ENCODE results near the gene CNTNAP2.

CNTNAP2 gene

DNA sequence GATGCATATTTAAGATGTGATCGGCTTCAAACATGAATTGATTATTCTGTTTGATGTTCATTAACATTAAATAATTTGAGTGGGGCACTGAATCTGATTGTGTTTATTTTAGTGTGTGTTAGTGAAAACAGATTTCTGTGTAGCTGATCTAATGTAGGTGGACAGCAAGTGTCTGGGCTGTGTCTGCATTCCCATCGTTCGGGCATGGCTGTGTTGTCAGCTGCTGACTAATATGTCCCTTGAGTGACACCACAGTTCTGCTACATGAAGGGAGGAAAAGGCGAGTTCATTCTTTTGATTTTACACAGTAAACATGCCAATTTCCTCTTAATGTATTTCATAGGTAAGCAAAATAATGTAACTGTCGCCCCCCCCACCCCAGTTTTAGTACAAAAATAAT, 203.0 kb downstream of the CNTNAP2 start:
- TF ChIP-seq, protein P1, sequence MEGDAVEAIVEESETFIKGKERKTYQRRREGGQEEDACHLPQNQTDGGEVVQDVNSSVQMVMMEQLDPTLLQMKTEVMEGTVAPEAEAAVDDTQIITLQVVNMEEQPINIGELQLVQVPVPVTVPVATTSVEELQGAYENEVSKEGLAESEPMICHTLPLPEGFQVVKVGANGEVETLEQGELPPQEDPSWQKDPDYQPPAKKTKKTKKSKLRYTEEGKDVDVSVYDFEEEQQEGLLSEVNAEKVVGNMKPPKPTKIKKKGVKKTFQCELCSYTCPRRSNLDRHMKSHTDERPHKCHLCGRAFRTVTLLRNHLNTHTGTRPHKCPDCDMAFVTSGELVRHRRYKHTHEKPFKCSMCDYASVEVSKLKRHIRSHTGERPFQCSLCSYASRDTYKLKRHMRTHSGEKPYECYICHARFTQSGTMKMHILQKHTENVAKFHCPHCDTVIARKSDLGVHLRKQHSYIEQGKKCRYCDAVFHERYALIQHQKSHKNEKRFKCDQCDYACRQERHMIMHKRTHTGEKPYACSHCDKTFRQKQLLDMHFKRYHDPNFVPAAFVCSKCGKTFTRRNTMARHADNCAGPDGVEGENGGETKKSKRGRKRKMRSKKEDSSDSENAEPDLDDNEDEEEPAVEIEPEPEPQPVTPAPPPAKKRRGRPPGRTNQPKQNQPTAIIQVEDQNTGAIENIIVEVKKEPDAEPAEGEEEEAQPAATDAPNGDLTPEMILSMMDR (IDR thresholded peaks at IDR 0.05), result no peak
- no peak overlapping the region for H3K27ac ChIP-seq
- no peak overlapping the region for H3K4me3 ChIP-seq
- no peak for DNase-seq (ENCODE audit: low spot score)

DNA sequence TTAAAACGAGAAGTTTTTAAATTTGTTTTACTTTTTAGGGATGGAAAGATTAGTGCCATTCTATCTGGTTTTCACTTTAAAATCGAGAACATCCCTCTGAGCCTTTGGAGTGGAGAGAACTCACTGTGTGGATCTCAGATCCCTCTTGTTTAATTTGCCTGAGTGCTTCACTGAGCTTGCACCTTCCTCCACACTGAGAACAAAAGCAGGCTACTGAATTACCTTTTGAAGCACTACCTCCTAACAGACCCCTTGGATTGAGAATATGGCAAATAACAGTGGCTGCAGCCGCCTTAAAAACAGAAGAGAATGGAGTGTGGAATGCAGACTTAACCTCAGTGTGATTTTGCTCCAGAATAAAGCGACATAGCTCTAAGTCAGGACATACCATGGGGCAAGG, 204.7 kb downstream of the CNTNAP2 start:
- DNase-seq (ENCODE audit: low spot score), result no peak
- TF ChIP-seq, protein P1 (IDR thresholded peaks at IDR 0.05), result no peak
- H3K4me3 ChIP-seq, result no peak overlapping the region
- H3K27ac ChIP-seq, result no peak overlapping the region

DNA sequence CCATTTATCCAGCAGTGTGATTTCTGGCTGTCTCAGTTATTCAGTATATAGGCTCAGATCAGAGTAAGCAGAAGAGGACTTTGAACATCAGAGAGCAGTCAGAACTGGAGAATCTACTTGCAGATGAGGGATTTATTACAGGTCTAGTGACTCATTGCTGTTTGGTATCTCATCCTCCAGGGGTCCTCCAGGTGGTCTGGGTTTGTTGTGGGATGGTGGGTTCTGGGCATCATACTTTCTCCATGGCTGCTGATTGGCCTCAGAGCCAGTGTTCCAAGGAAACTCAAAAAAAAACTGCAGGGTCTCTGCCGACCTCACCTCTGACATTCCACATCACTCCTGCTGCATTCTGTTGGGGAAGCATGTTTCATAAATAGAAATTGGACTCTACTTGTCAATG, 214.8 kb downstream of the CNTNAP2 start:
- Histone ChIP-seq H3K4me3 (no peak overlapping the region), H3K27ac (no peak overlapping the region)
- TF ChIP-seq, protein P1 (IDR thresholded peaks at IDR 0.05), result no peak

DNA sequence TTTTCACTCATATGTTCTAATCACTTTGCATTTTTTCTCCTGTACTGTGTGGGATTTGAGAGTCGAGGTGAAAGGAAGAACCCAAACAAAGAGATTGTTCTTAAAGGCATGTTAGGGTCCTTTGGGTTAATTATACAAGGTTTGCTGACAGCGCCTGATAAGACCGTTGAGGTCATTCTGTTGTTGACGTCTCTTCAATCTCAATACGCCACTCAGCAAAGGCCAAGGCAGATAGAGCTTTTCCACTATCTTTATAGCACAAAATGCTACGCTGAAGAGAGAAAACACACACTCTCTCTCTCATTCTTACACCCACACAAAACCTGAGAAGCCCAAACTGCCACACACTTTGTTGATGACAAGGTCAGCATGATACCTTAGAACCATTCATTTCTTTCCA, 228.7 kb downstream of the CNTNAP2 start:
- Histone ChIP-seq H3K4me3 (no peak overlapping the region), H3K27ac (no peak overlapping the region)
- TF ChIP-seq, protein P1 (IDR thresholded peaks at IDR 0.05), result no peak
- DNase-seq (ENCODE audit: low spot score), result no peak

More for the DNA sequence above, 214.8 kb downstream of the CNTNAP2 start:
- DNase-seq (ENCODE audit: low spot score), result no peak

DNA sequence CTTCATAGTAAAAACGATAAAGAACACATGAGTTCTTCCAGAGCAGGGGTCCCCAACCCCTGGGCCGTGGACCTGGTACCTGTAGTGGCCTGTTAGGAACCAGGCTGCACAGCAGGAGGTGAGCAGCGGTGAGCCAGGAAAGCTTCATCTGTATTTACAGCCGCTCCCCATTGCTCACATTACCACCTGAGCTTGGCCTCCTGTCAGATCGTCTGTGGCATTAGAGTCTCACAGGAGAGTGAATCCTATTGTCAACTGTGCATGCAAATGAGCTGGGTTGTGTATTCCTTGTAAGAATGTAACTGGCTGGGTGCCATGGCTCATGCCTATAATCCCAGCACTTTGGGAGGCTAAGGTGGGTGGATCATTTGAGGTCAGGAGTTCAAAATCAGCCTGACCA, 229.5 kb downstream of the CNTNAP2 start:
- DNase-seq (ENCODE audit: low spot score), result no peak
- Histone ChIP-seq H3K4me3 (no peak overlapping the region), H3K27ac (no peak overlapping the region)
- TF ChIP-seq, protein P1 (IDR thresholded peaks at IDR 0.05), result no peak

DNA sequence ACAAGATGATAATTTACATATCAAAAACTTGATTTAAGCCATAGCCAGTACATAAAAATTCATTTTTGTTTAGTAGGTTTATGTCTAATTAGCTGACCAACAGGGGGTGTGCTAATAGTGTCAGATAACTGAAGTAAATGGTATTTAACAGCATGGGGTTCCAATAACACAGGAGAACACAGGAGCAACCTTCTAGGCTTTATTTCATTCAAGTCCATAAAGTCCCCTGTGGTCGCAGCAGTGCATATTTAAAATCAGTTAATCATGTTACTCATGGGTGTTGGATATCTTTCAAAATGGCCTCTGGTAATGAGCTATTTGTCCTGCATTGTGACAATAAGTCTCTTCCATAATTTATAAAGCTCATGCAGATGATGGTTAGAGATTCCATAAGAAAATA, 238.6 kb downstream of the CNTNAP2 start:
- H3K27ac ChIP-seq, result no peak overlapping the region
- no peak overlapping the region for H3K4me3 ChIP-seq
- TF ChIP-seq, protein P1 (IDR thresholded peaks at IDR 0.05), result no peak
- no peak for DNase-seq (ENCODE audit: low spot score)

DNA sequence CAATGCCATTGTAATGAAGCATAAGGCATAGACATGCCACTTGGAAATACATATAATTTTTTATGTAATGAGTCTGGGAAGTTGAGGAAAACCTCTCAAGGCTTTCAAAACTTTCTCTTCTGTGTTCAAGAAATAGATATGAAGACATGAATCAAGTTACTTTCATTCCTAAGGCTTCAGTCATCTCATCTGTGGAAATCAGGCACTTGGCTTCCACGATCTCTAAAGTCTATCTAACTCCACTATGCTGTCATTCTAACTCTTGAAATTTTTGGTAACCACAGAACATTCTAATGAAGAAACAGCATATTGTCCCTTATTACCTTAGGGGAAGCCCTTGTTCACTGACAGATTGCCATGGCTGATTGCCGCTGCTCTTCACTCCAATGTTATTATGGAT, 242.6 kb downstream of the CNTNAP2 start:
- H3K4me3 ChIP-seq, result no peak overlapping the region
- DNase-seq (ENCODE audit: low spot score), result no peak
- H3K27ac ChIP-seq, result no peak overlapping the region
- TF ChIP-seq, protein P1 (IDR thresholded peaks at IDR 0.05), result no peak

Measured in coronary artery (tissue), 2 donors.